ENCODE results near the gene RPS16. TPM values are rescaled to one million over a fixed set of nuclear protein-coding genes. Genes with fewer than 3 reads are reported as not detected.

The RPS16 gene
- total RNA-seq, 4 donors from 2014 or later, result 718 to 1,665 (median 1,335) TPM

DNA sequence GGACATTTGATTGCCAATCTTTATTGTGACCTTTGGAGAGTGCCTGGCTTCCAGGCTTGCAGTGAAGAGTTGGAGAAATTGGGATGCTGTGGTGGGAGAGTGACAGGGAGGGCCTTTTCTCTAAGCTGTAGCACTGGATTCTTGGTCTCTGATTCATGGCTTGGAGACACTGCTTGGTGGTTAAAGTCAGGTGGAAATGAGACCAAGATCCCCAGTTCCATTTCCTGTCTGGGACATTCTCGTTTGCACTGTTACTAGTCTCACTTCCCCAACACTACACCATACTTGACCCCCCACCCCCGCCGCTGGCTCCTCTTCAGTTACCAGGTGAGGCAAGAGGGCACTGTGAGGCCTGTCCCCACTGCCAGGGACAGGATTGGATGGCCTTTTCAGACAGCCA is 12.5 kb upstream of the RPS16 start:
- H3K4me1 ChIP-seq, result peaks cover 13 to 41% (median 28%) of the 10 kb centered on the region in 4 donors
- 67 to 69% methylated on average over 3 of the region's 3 CpGs for WGBS, 2 donors (ENCODE audit: low coverage in 1 of 2)
- DNase-seq, result no peak
- H3K4me3 ChIP-seq, result no peak overlapping the region
- H3K36me3 ChIP-seq, result peaks cover 0 to 6% (median under 1%) of the 10 kb centered on the region in 4 donors
- intact Hi-C loops (cut with DNase I; ENCODE audit: low total_unique reads), result no loop called here
- no peaks in the 10 kb centered on the region for H3K27me3 ChIP-seq
- TF ChIP-seq EP300 (IDR thresholded peaks at IDR 0.05; ENCODE audit: low read depth) (no peak), POLR2A (IDR thresholded peaks at IDR 0.05) (no peak), POLR2AphosphoS5 (IDR thresholded peaks at IDR 0.05) (no peak)
- TF ChIP-seq, protein P1, sequence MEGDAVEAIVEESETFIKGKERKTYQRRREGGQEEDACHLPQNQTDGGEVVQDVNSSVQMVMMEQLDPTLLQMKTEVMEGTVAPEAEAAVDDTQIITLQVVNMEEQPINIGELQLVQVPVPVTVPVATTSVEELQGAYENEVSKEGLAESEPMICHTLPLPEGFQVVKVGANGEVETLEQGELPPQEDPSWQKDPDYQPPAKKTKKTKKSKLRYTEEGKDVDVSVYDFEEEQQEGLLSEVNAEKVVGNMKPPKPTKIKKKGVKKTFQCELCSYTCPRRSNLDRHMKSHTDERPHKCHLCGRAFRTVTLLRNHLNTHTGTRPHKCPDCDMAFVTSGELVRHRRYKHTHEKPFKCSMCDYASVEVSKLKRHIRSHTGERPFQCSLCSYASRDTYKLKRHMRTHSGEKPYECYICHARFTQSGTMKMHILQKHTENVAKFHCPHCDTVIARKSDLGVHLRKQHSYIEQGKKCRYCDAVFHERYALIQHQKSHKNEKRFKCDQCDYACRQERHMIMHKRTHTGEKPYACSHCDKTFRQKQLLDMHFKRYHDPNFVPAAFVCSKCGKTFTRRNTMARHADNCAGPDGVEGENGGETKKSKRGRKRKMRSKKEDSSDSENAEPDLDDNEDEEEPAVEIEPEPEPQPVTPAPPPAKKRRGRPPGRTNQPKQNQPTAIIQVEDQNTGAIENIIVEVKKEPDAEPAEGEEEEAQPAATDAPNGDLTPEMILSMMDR (IDR thresholded peaks at IDR 0.05), result no peak
- H3K9me3 ChIP-seq, result no peaks in the 10 kb centered on the region
- in situ Hi-C loops (cut with MboI; ENCODE audit: low pct_ligation_motif_present in 1 of 4, low pct_unique_long_range_greater_than_20kb in 1 of 4, low sequenced_read_pairs in 3 of 4), result loop anchor here in 2 of 4 donors (10.0 to 25.0 kb wide), 2 partner anchors 87 to 89 kb away; partner anchors contain the start of genes EID2B (in 2 of the 2) and EID2 (in 1 of the 2)
- H3K27ac ChIP-seq, result no peak overlapping the region

DNA sequence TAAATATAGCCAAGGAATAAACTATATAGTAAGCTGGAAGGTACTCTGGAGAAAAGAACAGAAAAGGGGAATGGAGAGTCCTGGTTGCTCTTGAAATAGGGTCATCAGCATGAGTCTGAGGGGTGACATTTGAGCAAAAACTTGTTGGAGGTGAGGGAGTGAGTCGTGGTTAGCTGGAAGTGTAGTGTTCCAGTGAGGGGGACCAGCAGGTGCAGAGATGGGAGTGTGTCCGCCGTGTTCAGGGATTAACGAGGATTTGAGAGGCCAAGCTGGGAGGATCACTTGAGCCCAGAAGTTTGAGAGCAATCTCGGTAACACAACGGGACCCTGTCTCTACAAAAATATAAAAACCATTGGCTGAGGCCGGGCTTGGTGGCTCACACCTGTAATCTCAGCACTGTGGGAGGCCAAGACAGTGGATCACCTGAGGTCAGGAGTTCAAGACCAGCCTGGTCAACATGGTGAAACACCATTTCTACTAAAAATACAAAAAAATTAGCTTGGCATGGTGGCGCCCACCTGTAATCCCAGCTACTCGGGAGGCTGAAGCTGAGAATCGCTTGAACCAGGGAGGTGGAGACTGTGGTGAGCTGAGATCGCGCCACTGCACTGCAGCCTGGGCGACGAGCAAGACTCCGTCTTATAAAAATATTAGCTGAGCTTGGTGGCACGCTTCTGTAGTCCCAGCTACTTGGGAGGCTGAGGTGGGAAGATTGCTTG is 10.8 kb upstream of the RPS16 start:
- DNase-seq, result no peak
- WGBS, 2 donors (ENCODE audit: low coverage in 1 of 2), result 24 to 77% methylated on average over 2 to 16 of the region's 16 CpGs
- Histone ChIP-seq H3K36me3 (no peaks in the 10 kb centered on the region), H3K27ac (peak overlapping the region; percentile 88 to 98 (median 96)), H3K4me3 (peak overlapping the region; percentile 61 to 95 (median 94)), H3K4me1 (peaks cover 13 to 41% (median 28%) of the 10 kb centered on the region in 4 donors), H3K27me3 (no peaks in the 10 kb centered on the region), H3K9me3 (no peaks in the 10 kb centered on the region)
- in situ Hi-C loops (cut with MboI; ENCODE audit: low pct_ligation_motif_present in 1 of 4, low pct_unique_long_range_greater_than_20kb in 1 of 4, low sequenced_read_pairs in 3 of 4) (loop anchor here in 2 of 4 donors (10.0 to 25.0 kb wide), 2 partner anchors 88 to 91 kb away; partner anchors contain the start of genes EID2B (in 2 of the 2) and EID2 (in 1 of the 2)), intact Hi-C loops (cut with DNase I; ENCODE audit: low total_unique reads) (no loop called here)
- no peak for TF ChIP-seq EP300 (IDR thresholded peaks at IDR 0.05; ENCODE audit: low read depth)
- no peak for TF ChIP-seq POLR2AphosphoS5 (IDR thresholded peaks at IDR 0.05)
- TF ChIP-seq, protein P1 (IDR thresholded peaks at IDR 0.05), result no peak
- TF ChIP-seq POLR2A (IDR thresholded peaks at IDR 0.05), result no peak

DNA sequence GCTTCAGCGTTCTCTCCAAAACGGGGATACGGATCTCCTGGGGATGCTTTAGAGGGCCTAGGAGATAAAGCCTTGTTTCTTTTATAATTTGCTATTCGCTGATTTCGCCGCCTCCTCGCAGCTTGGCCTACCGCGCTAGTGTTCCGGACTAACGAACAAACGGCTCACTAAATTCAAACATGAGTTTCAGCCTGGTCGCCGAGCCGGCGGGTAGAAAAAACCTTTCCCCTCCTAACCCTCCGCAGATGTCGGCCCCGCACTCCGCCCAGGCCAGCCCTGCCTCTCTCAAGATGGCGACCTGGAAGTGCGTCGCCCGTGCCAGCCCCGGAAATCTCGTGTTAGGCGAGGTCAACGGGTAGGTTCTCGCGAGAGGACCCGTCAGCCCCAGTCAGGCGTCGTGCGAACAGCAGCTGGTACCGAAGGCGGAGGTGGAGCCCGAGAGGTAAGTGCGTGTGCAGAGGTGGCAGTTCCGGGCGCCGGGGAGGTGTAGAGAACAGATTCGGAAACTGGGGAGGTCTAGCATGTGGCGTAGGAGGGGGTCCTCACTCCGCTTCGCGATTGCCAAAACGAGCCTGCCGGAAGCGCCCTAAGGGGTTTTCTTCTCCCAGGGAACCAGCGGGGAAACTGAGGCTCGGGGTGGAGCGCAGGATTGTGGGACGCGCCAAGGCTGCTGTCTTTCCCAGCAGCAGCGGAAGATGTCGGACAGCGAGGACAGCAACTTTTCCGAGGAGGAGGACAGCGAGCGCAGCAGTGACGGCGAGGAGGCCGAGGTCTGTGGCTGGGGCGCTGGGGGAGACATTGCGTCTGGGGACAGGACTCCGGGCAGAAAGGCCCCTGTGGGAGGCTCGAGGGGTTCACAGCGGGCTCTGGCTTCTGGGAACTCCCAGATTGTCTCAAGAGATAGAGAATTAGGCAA is 9.7 kb upstream of the RPS16 start, which contains the start of gene SUPT5H:
Gene SUPT5H, plus strand, starts transcription at position 387 of the 916 bp plus-strand sequence. Its CDS starts 309 bp downstream, at position 696.
- TF ChIP-seq POLR2AphosphoS5 (IDR thresholded peaks at IDR 0.05) (peak; percentile 97 to 99 (median 98)), POLR2A (IDR thresholded peaks at IDR 0.05) (peak; percentile 96), EP300 (IDR thresholded peaks at IDR 0.05; ENCODE audit: low read depth) (no peak)
- TF ChIP-seq, protein P1 (IDR thresholded peaks at IDR 0.05), result no peak

More for the DNA sequence above, 9.7 kb upstream of the RPS16 start, which contains the start of gene SUPT5H:
- in situ Hi-C loops (cut with MboI; ENCODE audit: low pct_ligation_motif_present in 1 of 4, low pct_unique_long_range_greater_than_20kb in 1 of 4, low sequenced_read_pairs in 3 of 4) (loop anchor here in 2 of 4 donors (10.0 to 25.0 kb wide), 2 partner anchors 89 to 92 kb away; partner anchors contain the start of genes EID2B (in 2 of the 2) and EID2 (in 1 of the 2)), intact Hi-C loops (cut with DNase I; ENCODE audit: low total_unique reads) (no loop called here)
- no peaks in the 10 kb centered on the region for H3K9me3 ChIP-seq
- peak; percentile 98 for DNase-seq
- peaks cover 13 to 43% (median 27%) of the 10 kb centered on the region in 4 donors for H3K4me1 ChIP-seq
- no peaks in the 10 kb centered on the region for H3K27me3 ChIP-seq
- WGBS, 2 donors (ENCODE audit: low coverage in 1 of 2), result 0% methylated on average over 3 to 68 of the region's 68 CpGs
- no peaks in the 10 kb centered on the region for H3K36me3 ChIP-seq
- H3K27ac ChIP-seq, result peak within 1 kb of the TSS; percentile 88 to 98 (median 96)
- peak within 1 kb of the TSS; percentile 61 to 95 (median 94) for H3K4me3 ChIP-seq
